G401.6 (cell line): ENCODE data around the gene NYNRIN.

ENCODE experiments used
- FAIRE-seq: peaks from 2 replicates; lab custom pipeline; 2012; peaks lifted over from hg19 to GRCh38; lab: Jason Lieb, UNC

The NYNRIN gene

DNA sequence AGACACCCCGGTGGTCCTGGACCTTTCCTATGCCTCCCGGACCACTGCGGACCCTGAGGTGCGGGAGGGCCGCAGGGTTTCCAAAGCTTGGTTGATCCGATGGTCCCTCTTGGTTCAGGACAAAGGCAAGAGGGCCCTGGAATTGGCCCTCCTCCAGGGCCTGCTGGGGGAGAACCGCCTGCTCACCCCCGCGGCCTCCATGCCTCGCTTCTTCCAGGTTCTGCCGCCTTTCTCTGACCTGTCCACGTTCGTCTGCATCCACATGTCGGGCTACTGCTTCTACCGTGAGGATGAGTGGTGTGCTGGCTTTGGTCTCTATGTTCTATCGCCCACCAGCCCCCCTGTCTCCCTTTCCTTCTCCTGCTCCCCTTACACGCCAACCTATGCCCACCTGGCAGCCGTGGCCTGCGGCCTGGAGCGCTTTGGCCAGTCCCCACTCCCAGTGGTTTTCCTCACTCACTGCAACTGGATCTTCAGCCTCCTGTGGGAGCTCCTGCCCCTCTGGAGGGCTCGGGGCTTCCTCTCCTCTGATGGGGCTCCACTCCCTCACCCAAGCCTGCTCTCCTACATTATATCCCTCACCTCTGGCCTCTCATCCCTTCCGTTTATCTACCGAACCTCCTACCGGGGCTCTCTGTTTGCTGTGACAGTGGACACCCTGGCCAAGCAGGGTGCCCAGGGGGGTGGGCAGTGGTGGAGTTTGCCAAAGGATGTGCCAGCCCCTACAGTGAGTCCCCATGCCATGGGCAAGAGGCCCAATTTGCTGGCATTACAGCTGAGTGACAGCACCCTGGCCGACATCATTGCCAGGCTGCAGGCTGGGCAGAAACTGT lies 16.8 kb downstream of the NYNRIN start:
- FAIRE-seq = no peak

DNA sequence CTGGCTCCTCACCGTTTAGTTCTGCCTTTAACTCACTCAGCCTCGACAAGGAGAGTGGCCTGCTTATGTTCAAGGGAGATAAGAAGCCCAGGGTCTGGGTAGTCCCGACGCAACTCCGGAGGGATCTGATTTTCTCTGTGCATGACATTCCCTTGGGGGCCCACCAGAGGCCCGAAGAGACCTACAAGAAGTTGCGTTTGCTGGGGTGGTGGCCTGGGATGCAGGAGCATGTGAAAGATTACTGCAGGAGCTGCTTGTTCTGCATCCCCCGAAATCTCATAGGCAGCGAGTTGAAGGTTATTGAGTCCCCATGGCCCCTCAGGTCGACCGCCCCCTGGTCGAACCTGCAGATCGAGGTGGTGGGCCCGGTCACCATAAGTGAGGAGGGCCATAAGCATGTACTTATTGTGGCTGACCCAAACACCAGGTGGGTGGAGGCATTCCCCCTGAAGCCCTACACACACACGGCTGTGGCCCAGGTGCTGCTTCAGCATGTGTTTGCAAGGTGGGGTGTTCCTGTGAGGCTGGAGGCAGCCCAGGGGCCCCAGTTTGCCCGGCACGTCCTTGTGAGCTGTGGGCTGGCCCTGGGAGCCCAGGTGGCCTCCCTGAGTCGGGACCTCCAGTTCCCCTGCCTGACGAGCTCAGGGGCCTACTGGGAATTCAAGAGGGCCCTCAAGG lies 17.6 kb downstream of the NYNRIN start:
- no peak for FAIRE-seq

GRCh38 chr14:24416932-24417619 lies 18.3 kb downstream of the NYNRIN start:
- FAIRE-seq = no peak

DNA sequence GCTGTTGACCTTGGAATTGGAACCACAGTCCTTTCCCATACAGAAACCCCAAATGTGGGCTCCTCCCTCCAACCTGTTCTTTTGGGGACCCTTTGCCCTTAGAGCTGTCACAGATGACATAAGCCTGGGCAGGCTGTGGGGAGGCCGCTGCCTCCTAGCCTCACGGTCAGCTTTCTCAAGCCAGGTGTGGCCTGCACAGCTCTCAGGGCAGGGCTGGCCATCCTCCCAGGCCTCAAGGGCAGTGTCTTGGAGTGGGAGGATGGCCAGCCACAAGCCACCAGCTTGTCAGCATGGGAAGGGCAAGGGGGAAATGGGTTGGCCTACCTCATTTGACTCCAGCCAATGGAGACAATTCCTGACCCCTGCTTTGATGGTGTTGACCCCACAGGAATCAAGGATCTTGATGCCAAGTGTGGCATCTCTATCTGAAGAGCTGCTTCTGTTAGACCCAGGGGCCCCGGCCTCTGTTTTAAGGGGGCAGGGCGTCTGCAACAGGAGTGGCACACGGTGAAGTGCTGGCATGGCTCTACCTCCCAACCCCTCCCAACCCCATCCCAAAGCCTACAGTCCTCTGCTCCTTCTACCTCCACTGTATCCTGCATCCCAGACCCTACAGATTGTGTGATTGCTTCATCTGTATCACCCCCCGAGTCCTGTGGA lies 19.2 kb downstream of the NYNRIN start:
- FAIRE-seq = no peak

DNA sequence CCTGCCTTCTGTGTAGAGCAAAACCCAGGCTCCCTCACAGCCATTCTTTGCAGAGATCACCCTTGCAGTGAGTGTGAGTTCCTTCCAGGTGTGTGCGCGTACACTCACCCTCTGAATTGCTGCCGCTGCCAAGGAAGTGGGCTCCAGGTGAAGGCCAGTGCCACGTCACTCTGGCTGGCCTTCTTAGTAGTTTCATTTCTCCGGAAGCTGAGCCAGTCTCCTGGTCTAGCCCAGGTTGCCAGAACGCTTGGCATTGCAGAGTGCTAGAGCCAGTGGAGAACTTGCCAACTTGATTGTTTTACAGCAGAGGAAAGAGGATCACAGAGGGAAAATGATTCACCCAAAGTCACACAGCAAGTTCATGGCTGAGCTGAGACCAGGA lies 19.7 kb downstream of the NYNRIN start:
- no peak for FAIRE-seq

DNA sequence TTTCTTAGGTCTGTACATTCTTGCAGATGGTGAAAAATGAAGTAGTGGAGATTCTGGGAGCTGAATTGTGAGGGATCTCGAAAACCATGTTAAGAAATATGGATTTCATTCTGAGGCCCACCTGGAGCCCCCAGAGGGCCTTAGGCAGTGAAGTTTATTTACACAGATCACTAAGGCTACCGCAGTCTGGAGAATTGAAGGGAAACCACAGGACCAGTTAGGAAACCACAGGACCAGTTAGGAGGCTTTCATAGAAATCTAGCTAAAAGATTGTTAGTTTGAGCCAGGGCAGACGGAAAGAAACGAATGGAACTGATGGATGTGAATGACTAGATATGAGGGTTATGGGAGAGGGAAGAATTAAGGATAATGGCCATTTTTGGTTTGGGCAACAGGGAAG lies 23.5 kb downstream of the NYNRIN start:
- no peak for FAIRE-seq

- no peak for FAIRE-seq
Observed at GRCh38 chr14:24422694-24423601, 24.1 kb downstream of the NYNRIN start.

DNA sequence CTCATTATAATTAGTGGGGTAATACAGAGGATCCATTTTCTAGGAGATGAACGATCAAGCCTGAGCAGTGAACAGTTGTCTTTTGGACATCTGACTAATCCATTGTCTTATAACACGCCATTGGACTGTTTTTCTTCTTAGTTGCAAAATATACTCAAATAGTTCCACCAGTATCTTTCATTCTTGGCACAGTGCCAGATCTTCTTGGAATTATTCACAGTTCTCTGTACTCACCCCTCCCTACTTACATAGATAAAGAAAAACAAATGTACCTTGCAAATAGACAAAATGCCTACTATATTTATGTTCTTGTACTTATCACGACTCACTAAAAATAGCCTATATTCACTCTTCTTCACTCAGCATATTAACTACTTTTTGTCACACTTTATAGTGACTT lies 26.9 kb downstream of the NYNRIN start:
- FAIRE-seq = no peak

- FAIRE-seq = no peak
Observed at GRCh38 chr14:24426150-24426911, 27.5 kb downstream of the NYNRIN start.

GRCh38 chr14:24426912-24427536 lies 28.2 kb downstream of the NYNRIN start:
- FAIRE-seq = no peak

GRCh38 chr14:24427537-24428508 lies 29.0 kb downstream of the NYNRIN start:
- FAIRE-seq = no peak

GRCh38 chr14:24428628-24429394 lies 30.0 kb downstream of the NYNRIN start:
- FAIRE-seq = no peak

GRCh38 chr14:24429395-24430142 lies 30.8 kb downstream of the NYNRIN start, which contains the start of the genes CBLN3 and KHNYN:
CBLN3 (minus strand) TSS chr14:24429668; CDS start chr14:24429054, 614 bp downstream.
KHNYN (plus strand) TSS chr14:24429954; CDS start chr14:24430731, 777 bp downstream.
- FAIRE-seq = no peak

DNA sequence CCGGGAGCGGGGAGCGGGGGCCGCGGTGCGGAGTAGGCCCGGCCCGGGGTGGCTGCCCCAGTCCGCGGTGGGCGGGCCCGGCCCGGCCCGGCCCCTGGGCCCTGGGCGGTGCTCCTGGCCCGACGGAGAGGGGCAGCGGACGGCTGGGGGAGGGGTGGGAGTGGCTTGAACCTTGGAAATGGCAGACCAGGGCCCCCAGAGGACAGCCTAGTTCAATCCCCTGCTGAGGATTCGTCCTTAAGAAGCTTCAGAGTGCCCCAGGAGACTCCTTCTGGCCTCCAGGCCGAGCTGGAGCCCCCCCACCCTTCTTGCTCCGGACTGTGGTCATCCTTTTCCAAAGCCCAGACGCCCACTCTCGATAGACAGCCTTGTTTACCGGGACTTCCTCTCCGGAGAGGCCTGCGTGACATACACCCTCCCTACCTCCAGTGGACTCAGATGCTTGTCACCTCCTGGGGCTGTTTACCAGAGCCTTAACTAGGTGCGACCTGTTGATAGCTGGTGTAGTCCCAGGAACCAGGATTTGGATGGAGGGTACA lies 31.4 kb downstream of the NYNRIN start:
- FAIRE-seq = no peak

DNA sequence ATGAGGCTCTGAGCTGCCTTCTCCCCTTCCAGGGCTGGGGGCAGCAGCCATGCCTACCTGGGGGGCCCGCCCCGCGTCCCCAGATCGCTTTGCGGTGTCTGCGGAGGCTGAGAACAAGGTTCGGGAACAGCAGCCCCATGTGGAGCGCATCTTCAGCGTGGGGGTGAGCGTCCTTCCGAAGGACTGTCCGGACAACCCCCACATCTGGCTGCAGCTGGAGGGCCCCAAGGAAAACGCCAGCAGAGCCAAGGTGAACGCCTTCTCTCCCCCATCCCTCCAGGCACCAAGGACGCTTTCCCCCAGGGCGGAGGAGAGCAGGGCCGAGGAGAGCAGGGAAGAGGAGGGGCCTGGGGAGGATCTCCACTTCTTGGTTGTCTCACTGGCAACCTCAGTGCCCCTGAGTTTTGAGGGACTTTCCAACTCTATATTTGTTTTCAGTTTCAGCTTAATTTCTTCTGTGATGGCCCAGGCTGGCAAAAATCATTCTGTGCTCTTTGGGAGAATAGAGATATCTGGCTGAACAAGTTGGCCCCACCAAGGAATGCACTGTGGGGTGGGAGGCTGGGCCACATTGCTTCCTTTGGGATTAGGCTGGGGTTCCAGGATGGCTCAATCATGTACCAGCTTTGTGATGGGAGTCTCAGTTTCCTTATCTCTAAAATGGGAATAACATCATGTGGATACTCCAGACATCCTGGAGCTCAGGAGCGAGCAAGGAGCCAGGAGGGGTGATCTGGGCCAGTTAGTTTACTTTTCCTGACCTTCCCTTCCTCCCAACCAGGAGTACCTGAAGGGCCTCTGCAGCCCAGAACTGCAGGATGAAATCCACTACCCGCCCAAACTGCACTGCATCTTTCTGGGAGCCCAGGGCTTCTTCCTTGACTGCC lies 32.1 kb downstream of the NYNRIN start:
- FAIRE-seq = no peak
